Heart right ventricle (tissue), 16 donors: Measurements from ENCODE around the gene CNTROB. TPM values are rescaled to one million over a fixed set of nuclear protein-coding genes. Genes with fewer than 3 reads are reported as not detected.

Experiments used
- ATAC-seq, 8 donors: fragments of 200-7000 bp; cut with Tn5 transposase; one replicate each; pipeline ENCODE4 v1.9.1; 2020; ENCODE audit warnings: mild to moderate bottlenecking in 8 of 8, moderate library complexity in 8 of 8, moderate number of reproducible peaks in 1 of 8
- DNase-seq, 2 donors: peaks; one replicate each; pipeline ENCODE4 v3.0.0-alpha.2; 2020
- H3K27ac ChIP-seq, 10 donors: fragments of 200-600 bp; sonication (generic) in 2 of 10; one replicate each; pipeline versions ENCODE4 v1.5.0 to v1.8.0; 2020 to 2022; ENCODE audit warnings: mild to moderate bottlenecking in 3 of 10
- H3K27me3 ChIP-seq, 7 donors: fragments of 200-600 bp; one replicate each; pipeline ENCODE4 v1.8.0; 2021 to 2022; ENCODE audit warnings: mild to moderate bottlenecking in 2 of 7
- H3K36me3 ChIP-seq, 9 donors: fragments of 200-600 bp; sonication (generic) in 1 of 9; one replicate each; pipeline versions ENCODE4 v1.5.0 to v1.8.0; 2020 to 2022; ENCODE audit warnings: mild to moderate bottlenecking in 2 of 9
- H3K4me1 ChIP-seq, 9 donors: fragments of 200-600 bp; sonication (generic) in 1 of 9; one replicate each; pipeline versions ENCODE4 v1.5.0 to v1.8.0; 2020 to 2022; ENCODE audit warnings: mild to moderate bottlenecking in 4 of 9
- H3K4me3 ChIP-seq, 10 donors: fragments of 200-600 bp; sonication (generic) in 2 of 10; one replicate each; pipeline versions ENCODE4 v1.5.0 to v1.8.0; 2020 to 2022; ENCODE audit warnings: mild to moderate bottlenecking in 7 of 10, moderate library complexity in 2 of 10
- H3K9me3 ChIP-seq, 11 donors: fragments of 200-600 bp in 10 of 11; sonication (generic) in 2 of 11; one replicate each; pipeline versions ENCODE4 v1.5.0 to v1.8.0; 2013 to 2022; ENCODE audit warnings: mild to moderate bottlenecking in 2 of 11, control low read depth in 1 of 11, moderate library complexity in 1 of 11
- CTCF ChIP-seq, 9 donors: fragments of 200-600 bp; sonication (generic) in 2 of 9; IDR thresholded peaks; one replicate each; pipeline versions ENCODE4 v1.5.0 to v1.8.0; 2021 to 2022; ENCODE audit warnings: antibody characterized with exemption in 9 of 9, mild to moderate bottlenecking in 5 of 9, moderate library complexity in 1 of 9
- WGBS, 2 donors: extraction: QIAGEN DNeasy Blood & Tissue Kit; methylation state at CpG; one replicate each; pipeline ENCODE4 v1.1.7; 2013; ENCODE audit warnings: inconsistent platforms in 1 of 2; 5-methylcytosine and 5-hydroxymethylcytosine counted together
- intact Hi-C, 10 donors: fragments of 100-400 bp; cut with DNase I; formaldehyde crosslinking; loops; one replicate each; pipeline versions ENCODE4 v1.11.1 to v1.14.2; 2022
- polyA plus RNA-seq, 2 donors: library from polyadenylated mRNA; stranded (reverse); fragments of 200-250 nt; gene quantifications; one replicate each; pipeline ENCODE4 v1.2.3, GENCODE V29; 2013
- total RNA-seq, 10 donors: library from RNA; stranded (reverse); fragmentation: NEBNext Ultra II Directional in 3 of 10; extraction: Animal tissue kit (Norgen Biotek cat#: 25700) in 3 of 10; gene quantifications; one replicate each; pipeline versions ENCODE4 v1.2.1 to v1.2.4, GENCODE V29; 2021 to 2023
- donor health status: Arrhythmogenic right ventricular cardiomyopathy.
- donor health status: ischemic (EF 13 %, LVEDD 7.1; RV severe dilation, severe dysfunction).
- donor health status: healthy with polysubstance abuse.
- donor health status: DM: no; HTN: yes; CAD: no.
- donor health status: DM: no; HTN: no; CAD: no.
- donor health status: ischemic (EF 25% LVEDD 6.9; RV normal size, moderate dysfunction).
- donor health status: ischemic (EF 25% LVEDD 5.7; RV mildly dilated, moderate dysfunction).
- donor health status: healthy.
- donor health status: DM: yes; HTN: yes; CAD: no.
- donor health status: Ischemic cardiomyopathy.
- donor health status: ischemic (EF 35%, LVEDD 5.7; RV mildly dilated, moderate dysfunction).
- donor health status: nonischemic (EF 11% LVEDD 7.7; RV severe dilation, severe dysfunction).
- donor health status: DM: yes; HTN: yes; CAD: no.
- donor health status: PGD.
- donor health status: ischemic (EF 29% LVEDD 5.4; RV normal size, mild dysfunction).
- donor health status: nonischemic (EF 23%, LVEDD 6.1; RV moderate dilation, normal function).

The CNTROB gene
- total and polyA plus RNA-seq, 12 donors: 7.8 to 19.8 (median 11.1) TPM

- WGBS, 2 donors: 62 to 69% methylated on average over 12 of the region's 12 CpGs
- no peak for TF ChIP-seq CTCF (IDR thresholded peaks at IDR 0.05)
- no peak overlapping the region for H3K4me3 ChIP-seq
- peaks cover 0 to 14% (median 7%) of the 10 kb centered on the region in 9 donors for H3K4me1 ChIP-seq
- intact Hi-C loops: loop anchor here in 8 of 10 donors (2.0 to 10.0 kb wide), 8 partner anchors 70 to 245 kb away; partner anchors contain the start of gene RNF227 (in 1 of the 8)
- H3K27me3 ChIP-seq: peaks cover 0 to 38% (median 12%) of the 10 kb centered on the region in 7 donors
- no peaks in the 10 kb centered on the region for H3K9me3 ChIP-seq
- H3K36me3 ChIP-seq: no peaks in the 10 kb centered on the region
- H3K27ac ChIP-seq: no peak overlapping the region
- ATAC-seq: no peak
- no peak for DNase-seq
Observed at GRCh38 chr17:7987112-7987893, 55.3 kb downstream of the CNTROB start.

GRCh38 chr17:7988750-7989178 lies 56.8 kb downstream of the CNTROB start:
- Histone ChIP-seq H3K4me1 (peaks cover 0 to 13% (median 7%) of the 10 kb centered on the region in 9 donors), H3K36me3 (no peaks in the 10 kb centered on the region), H3K27ac (no peak overlapping the region), H3K27me3 (peaks cover 0 to 23% (median 5%) of the 10 kb centered on the region in 7 donors), H3K9me3 (no peaks in the 10 kb centered on the region), H3K4me3 (no peak overlapping the region)
- DNase-seq (peak in 1 of 2 donors; percentile 85), ATAC-seq (peak in 7 of 8 donors; percentile 61 to 87 (median 81))
- TF ChIP-seq CTCF (IDR thresholded peaks at IDR 0.05): peak; percentile 65 to 82 (median 75)
- 21 to 22% methylated on average over 5 of the region's 5 CpGs for WGBS, 2 donors
- intact Hi-C loops: loop anchor here (1.0 to 10.0 kb wide), 14 partner anchors 71 to 246 kb away; partner anchors contain the start of gene RNF227 (in 2 of the 10)

GRCh38 chr17:7989781-7990655 lies 58.0 kb downstream of the CNTROB start:
- Histone ChIP-seq H3K9me3 (no peaks in the 10 kb centered on the region), H3K4me1 (peaks cover 0 to 16% (median 7%) of the 10 kb centered on the region in 9 donors), H3K36me3 (no peaks in the 10 kb centered on the region), H3K27ac (peak overlapping the region in 7 of 10 donors; percentile 11 to 68 (median 37)), H3K4me3 (peak overlapping the region; percentile 43 to 85 (median 66)), H3K27me3 (peaks cover 0 to 12% (median 0%) of the 10 kb centered on the region in 7 donors)
- peak; percentile 94 to 98 (median 97) for TF ChIP-seq CTCF (IDR thresholded peaks at IDR 0.05)
- ATAC-seq (peak; percentile 77 to 88 (median 86)), DNase-seq (peak; percentile 77 to 88)
- WGBS, 2 donors: 5% methylated on average over 57 to 59 of the region's 59 CpGs
- intact Hi-C loops: loop anchor here (1.0 to 10.0 kb wide), 15 partner anchors 73 to 248 kb away; partner anchors contain the start of gene RNF227 (in 2 of the 10)

GRCh38 chr17:7992516-7992915 lies 60.5 kb downstream of the CNTROB start:
- Histone ChIP-seq H3K4me1 (peaks cover 0 to 26% (median 14%) of the 10 kb centered on the region in 9 donors), H3K27me3 (peaks cover 0 to 6% (median 0%) of the 10 kb centered on the region in 7 donors), H3K27ac (no peak overlapping the region), H3K4me3 (no peak overlapping the region), H3K9me3 (no peaks in the 10 kb centered on the region), H3K36me3 (no peaks in the 10 kb centered on the region)
- intact Hi-C loops: loop anchor here in 4 of 10 donors (5.0 kb wide), 3 partner anchors 130 to 250 kb away; no protein-coding TSS in a partner anchor
- TF ChIP-seq CTCF (IDR thresholded peaks at IDR 0.05): no peak
- 87 to 92% methylated on average over 2 of the region's 2 CpGs for WGBS, 2 donors
- DNase-seq (no peak), ATAC-seq (no peak)
